ENCODE data around the gene SLC39A11. TPM values are rescaled to one million over a fixed set of nuclear protein-coding genes. Genes with fewer than 3 reads are reported as not detected.

The SLC39A11 gene
- total RNA-seq, 2 donors from 2014 or later, result 21.5 to 26.4 TPM

DNA sequence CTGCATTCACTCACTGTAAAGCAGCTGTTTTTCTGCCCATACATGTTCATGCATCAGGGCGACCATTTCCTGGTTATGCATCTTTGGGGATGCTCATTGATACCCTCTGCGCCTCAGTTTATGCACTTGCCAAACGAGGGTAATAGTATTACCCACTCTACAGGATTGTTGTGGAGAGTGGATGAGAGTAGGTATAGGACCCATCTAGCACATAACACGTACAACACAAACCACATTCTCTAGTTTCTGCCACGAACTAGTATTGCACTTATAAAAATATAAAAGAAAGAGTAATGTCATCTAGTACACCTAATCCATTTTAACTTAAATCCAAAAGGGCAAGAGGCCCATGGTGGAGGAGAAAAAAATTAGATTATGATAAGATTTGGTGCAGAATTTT, 231.7 kb downstream of the SLC39A11 start:
- ATAC-seq (replicated peaks in 1 of 2) (no peak), DNase-seq (no peak)
- peaks cover 0 to 3% of the 10 kb centered on the region in 2 donors for H3K9me3 Mint-ChIP-seq
- peaks cover 27% of the 10 kb centered on the region for H3K4me1 Mint-ChIP-seq (ENCODE audit: low read depth)
- no peak overlapping the region for H3K4me3 Mint-ChIP-seq
- no peaks in the 10 kb centered on the region for H3K36me3 Mint-ChIP-seq (ENCODE audit: insufficient read depth in 2 of 2)
- H3K27ac Mint-ChIP-seq, result no peak overlapping the region
- H3K27me3 Mint-ChIP-seq (ENCODE audit: low read depth), result no peaks in the 10 kb centered on the region

DNA sequence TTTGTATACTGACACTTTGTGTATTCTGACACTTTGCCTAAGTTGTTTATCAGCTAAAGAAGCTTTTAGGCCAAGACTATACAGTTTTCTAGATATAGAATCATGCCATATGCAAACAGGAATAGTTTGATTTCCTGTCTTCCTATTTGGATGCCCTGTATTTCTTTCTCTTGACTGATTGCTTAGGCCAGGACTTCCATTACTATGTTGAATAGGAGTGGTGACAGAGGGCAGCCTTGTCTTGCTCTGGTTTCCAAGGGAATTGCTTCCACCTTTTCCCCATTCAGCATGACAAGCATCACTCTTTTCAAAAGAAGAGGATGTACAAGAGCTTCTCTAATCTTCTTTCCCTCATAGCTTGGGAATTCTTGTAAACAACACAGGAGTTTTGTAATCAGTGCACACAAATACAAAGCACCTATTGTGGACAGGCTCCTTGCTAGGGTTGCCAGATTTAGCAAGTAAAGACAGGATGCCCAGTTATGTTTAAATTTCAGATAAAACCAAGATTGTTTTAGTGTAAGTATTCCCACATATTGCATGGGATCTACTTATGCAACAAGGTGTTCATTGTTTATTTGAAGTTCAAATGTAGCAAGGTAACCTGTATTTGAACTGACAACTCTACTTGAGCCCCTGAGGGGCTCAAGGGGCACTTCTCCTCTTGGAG, 233.5 kb downstream of the SLC39A11 start:
- H3K36me3 Mint-ChIP-seq (ENCODE audit: insufficient read depth in 2 of 2), result no peaks in the 10 kb centered on the region
- DNase-seq (no peak), ATAC-seq (replicated peaks in 1 of 2) (no peak)
- H3K27me3 Mint-ChIP-seq (ENCODE audit: low read depth), result no peaks in the 10 kb centered on the region
- peaks cover 9% of the 10 kb centered on the region for H3K4me1 Mint-ChIP-seq (ENCODE audit: low read depth)
- no peak overlapping the region for H3K27ac Mint-ChIP-seq
- peaks cover 0 to 3% of the 10 kb centered on the region in 2 donors for H3K9me3 Mint-ChIP-seq
- no peak overlapping the region for H3K4me3 Mint-ChIP-seq

DNA sequence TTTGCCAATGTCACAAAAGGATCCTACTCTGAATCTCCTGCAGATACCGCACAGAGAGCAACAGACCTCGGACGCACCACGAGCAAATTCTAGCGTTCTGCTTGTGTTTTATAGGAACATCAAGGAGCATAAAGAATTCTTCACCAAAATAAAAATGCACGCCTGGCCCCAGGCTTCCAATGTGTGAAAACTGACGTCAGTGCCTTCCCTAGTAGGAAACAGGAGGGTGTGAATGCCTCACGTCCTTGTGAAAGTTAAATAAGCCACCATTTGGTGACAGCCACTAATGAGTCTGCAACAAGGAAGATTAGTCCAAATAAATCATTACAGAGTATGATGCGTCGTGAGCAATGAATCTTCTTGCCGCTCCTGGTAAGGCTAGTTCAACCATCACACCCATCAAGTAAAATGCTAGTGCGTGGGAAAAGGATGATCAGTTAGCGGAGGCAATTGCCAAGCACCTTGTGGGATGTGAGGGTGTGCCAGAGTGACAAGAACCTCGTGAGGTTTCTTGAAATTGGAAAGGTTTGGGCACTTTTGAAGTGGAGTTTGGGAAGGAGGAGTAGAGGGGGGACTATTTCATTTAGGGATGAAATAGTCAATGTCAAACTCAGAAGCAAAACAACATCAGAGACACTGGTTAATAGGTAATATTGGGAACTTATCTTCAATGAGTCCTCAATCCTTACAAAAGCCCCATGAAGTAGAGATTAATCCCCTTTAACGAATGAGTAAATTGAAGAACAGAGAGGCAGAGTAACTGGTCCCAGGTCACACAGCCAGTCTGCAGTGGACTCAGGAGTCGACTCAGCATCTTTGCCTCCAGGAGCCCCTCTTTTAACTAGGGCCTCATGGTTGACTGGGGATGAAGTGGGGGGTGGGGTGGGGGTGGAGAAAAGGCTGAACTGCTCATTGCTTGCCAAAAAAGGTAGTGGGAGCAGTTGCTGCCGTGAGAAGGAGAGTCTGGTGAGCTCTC, 238.8 kb downstream of the SLC39A11 start:
- ATAC-seq (replicated peaks in 1 of 2) (no peak), DNase-seq (no peak)
- Mint-ChIP-seq H3K27ac (no peak overlapping the region), H3K9me3 (no peaks in the 10 kb centered on the region), H3K36me3 (ENCODE audit: insufficient read depth in 2 of 2) (no peaks in the 10 kb centered on the region), H3K27me3 (ENCODE audit: low read depth) (no peaks in the 10 kb centered on the region), H3K4me1 (ENCODE audit: low read depth) (no peaks in the 10 kb centered on the region), H3K4me3 (no peak overlapping the region)

- H3K4me1 Mint-ChIP-seq (ENCODE audit: low read depth), result no peaks in the 10 kb centered on the region
- no peaks in the 10 kb centered on the region for H3K27me3 Mint-ChIP-seq (ENCODE audit: low read depth)
- no peak overlapping the region for H3K27ac Mint-ChIP-seq
- DNase-seq (no peak), ATAC-seq (replicated peaks in 1 of 2) (no peak)
- H3K9me3 Mint-ChIP-seq, result no peaks in the 10 kb centered on the region
- no peak overlapping the region for H3K4me3 Mint-ChIP-seq
- no peaks in the 10 kb centered on the region for H3K36me3 Mint-ChIP-seq (ENCODE audit: insufficient read depth in 2 of 2)
Observed at GRCh38 chr17:72852277-72852938, 240.1 kb downstream of the SLC39A11 start.

DNA sequence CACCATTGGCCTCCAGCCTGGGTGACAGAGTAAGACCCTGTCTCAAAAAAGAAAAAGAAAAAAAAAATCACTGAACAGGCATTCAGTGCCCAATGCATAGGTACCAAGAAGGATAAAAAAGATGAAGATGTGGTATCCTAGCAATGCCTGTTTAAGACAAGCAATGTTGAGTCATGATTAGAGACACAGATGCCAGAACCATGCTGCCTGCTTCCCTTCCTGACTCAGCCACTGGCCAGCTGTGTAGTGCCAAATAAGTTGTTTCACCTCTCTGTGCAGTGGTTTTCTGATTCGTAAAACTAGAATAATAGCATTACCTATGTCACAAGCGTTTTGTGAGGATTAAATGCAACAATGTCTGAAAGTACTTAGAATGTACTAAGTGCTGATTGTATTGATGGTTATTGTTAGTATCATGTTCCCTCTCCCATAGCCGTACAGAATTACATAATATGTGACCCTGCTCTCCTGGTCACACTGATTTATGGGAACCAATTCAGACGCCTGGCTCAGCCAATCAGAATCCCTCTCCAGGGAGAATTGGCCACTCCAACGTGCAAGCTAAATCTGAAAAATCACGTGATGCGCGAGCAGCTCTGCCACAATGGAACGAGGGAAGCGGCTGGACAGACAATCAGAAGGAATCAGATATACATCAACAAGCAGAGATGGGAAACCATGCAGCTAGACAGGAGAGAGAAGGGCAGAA, 241.9 kb downstream of the SLC39A11 start:
- DNase-seq, result no peak
- Mint-ChIP-seq H3K9me3 (no peaks in the 10 kb centered on the region), H3K4me3 (no peak overlapping the region), H3K27me3 (ENCODE audit: low read depth) (no peaks in the 10 kb centered on the region), H3K4me1 (ENCODE audit: low read depth) (no peaks in the 10 kb centered on the region), H3K36me3 (ENCODE audit: insufficient read depth in 2 of 2) (no peaks in the 10 kb centered on the region), H3K27ac (no peak overlapping the region)
- ATAC-seq (replicated peaks in 1 of 2), result no peak

- H3K36me3 Mint-ChIP-seq (ENCODE audit: insufficient read depth in 2 of 2), result peaks cover 0 to 9% of the 10 kb centered on the region in 2 donors
- no peaks in the 10 kb centered on the region for H3K4me1 Mint-ChIP-seq (ENCODE audit: low read depth)
- no peak overlapping the region for H3K4me3 Mint-ChIP-seq
- DNase-seq (no peak), ATAC-seq (replicated peaks in 1 of 2) (no peak)
- no peaks in the 10 kb centered on the region for H3K27me3 Mint-ChIP-seq (ENCODE audit: low read depth)
- H3K9me3 Mint-ChIP-seq, result no peaks in the 10 kb centered on the region
- H3K27ac Mint-ChIP-seq, result no peak overlapping the region
Observed at GRCh38 chr17:72846399-72846798, 246.1 kb downstream of the SLC39A11 start.

GRCh38 chr17:72843591-72843990, 248.9 kb downstream of the SLC39A11 start:
- Mint-ChIP-seq H3K27ac (no peak overlapping the region), H3K27me3 (ENCODE audit: low read depth) (no peaks in the 10 kb centered on the region), H3K4me3 (no peak overlapping the region), H3K9me3 (peaks cover 2 to 5% of the 10 kb centered on the region in 2 donors), H3K4me1 (ENCODE audit: low read depth) (no peaks in the 10 kb centered on the region), H3K36me3 (ENCODE audit: insufficient read depth in 2 of 2) (peaks cover 7 to 20% of the 10 kb centered on the region in 2 donors)
- no peak for DNase-seq
- ATAC-seq (replicated peaks in 1 of 2), result no peak

- H3K36me3 Mint-ChIP-seq (ENCODE audit: insufficient read depth in 2 of 2), result peaks cover 7 to 19% of the 10 kb centered on the region in 2 donors
- ATAC-seq (replicated peaks in 1 of 2), result no peak
- no peak overlapping the region for H3K27ac Mint-ChIP-seq
- peaks cover 2 to 5% of the 10 kb centered on the region in 2 donors for H3K9me3 Mint-ChIP-seq
- no peaks in the 10 kb centered on the region for H3K4me1 Mint-ChIP-seq (ENCODE audit: low read depth)
- H3K27me3 Mint-ChIP-seq (ENCODE audit: low read depth), result no peaks in the 10 kb centered on the region
- no peak for DNase-seq
- no peak overlapping the region for H3K4me3 Mint-ChIP-seq
Observed at GRCh38 chr17:72840019-72840418, 252.5 kb downstream of the SLC39A11 start.

- no peak overlapping the region for H3K27ac Mint-ChIP-seq
- H3K4me1 Mint-ChIP-seq (ENCODE audit: low read depth), result no peaks in the 10 kb centered on the region
- peaks cover 7 to 14% of the 10 kb centered on the region in 2 donors for H3K36me3 Mint-ChIP-seq (ENCODE audit: insufficient read depth in 2 of 2)
- peaks cover 2 to 5% of the 10 kb centered on the region in 2 donors for H3K9me3 Mint-ChIP-seq
- no peaks in the 10 kb centered on the region for H3K27me3 Mint-ChIP-seq (ENCODE audit: low read depth)
- ATAC-seq (replicated peaks in 1 of 2) (no peak), DNase-seq (no peak)
- H3K4me3 Mint-ChIP-seq, result no peak overlapping the region
Observed at GRCh38 chr17:72839131-72839725, 253.3 kb downstream of the SLC39A11 start.

DNA sequence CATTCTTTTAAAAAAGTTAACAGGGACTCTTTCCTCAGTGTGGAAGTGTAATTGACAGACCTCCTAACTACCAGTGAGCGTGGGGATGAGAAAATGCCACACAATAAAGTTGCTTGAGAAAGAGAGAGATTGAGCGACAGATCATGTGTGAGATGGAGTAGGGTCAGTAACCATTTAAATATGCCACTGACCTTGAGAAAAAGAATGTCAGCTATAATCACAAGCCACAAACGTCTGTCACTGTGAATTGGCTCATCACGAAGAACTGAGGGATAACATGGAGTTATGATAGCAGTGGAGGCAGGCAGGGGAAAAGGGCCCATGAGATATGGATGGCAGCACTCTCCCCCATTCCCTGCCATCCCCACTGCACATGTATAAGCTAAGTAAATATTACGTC, 253.9 kb downstream of the SLC39A11 start:
- H3K36me3 Mint-ChIP-seq (ENCODE audit: insufficient read depth in 2 of 2), result peaks cover 7 to 14% of the 10 kb centered on the region in 2 donors
- H3K9me3 Mint-ChIP-seq, result peaks cover 2 to 5% of the 10 kb centered on the region in 2 donors
- H3K4me1 Mint-ChIP-seq (ENCODE audit: low read depth), result no peaks in the 10 kb centered on the region
- no peaks in the 10 kb centered on the region for H3K27me3 Mint-ChIP-seq (ENCODE audit: low read depth)
- ATAC-seq (replicated peaks in 1 of 2) (no peak), DNase-seq (no peak)
- H3K4me3 Mint-ChIP-seq, result no peak overlapping the region
- H3K27ac Mint-ChIP-seq, result no peak overlapping the region

GRCh38 chr17:72838068-72838467, 254.4 kb downstream of the SLC39A11 start:
- ATAC-seq (replicated peaks in 1 of 2) (no peak), DNase-seq (no peak)
- H3K36me3 Mint-ChIP-seq (ENCODE audit: insufficient read depth in 2 of 2), result peaks cover 7 to 14% of the 10 kb centered on the region in 2 donors
- H3K4me3 Mint-ChIP-seq, result no peak overlapping the region
- no peaks in the 10 kb centered on the region for H3K27me3 Mint-ChIP-seq (ENCODE audit: low read depth)
- H3K9me3 Mint-ChIP-seq, result peaks cover 2 to 5% of the 10 kb centered on the region in 2 donors
- H3K4me1 Mint-ChIP-seq (ENCODE audit: low read depth), result no peaks in the 10 kb centered on the region
- no peak overlapping the region for H3K27ac Mint-ChIP-seq

- no peak overlapping the region for H3K4me3 Mint-ChIP-seq
- peaks cover 2 to 5% of the 10 kb centered on the region in 2 donors for H3K9me3 Mint-ChIP-seq
- H3K36me3 Mint-ChIP-seq (ENCODE audit: insufficient read depth in 2 of 2), result peaks cover 7 to 14% of the 10 kb centered on the region in 2 donors
- H3K4me1 Mint-ChIP-seq (ENCODE audit: low read depth), result no peaks in the 10 kb centered on the region
- no peaks in the 10 kb centered on the region for H3K27me3 Mint-ChIP-seq (ENCODE audit: low read depth)
- ATAC-seq (replicated peaks in 1 of 2) (no peak), DNase-seq (no peak)
- no peak overlapping the region for H3K27ac Mint-ChIP-seq
Observed at GRCh38 chr17:72837335-72837734, 255.2 kb downstream of the SLC39A11 start.

All from activated T-cell treated with anti-CD3 and anti-CD28 coated beads, Interleukin-2, amount 50 U/mL, for 72 hours (primary cell).